ENCODE measurements around the gene CXCR4.

CXCR4 gene

GRCh38 chr2:136117909-136118818 lies at the start of gene CXCR4:
Gene CXCR4 (minus strand): TSS chr2:136118149. CDS start chr2:136118060, 89 bp downstream.
- DNase-seq (ENCODE audit: low read depth): no peak

- no peak for DNase-seq (ENCODE audit: low read depth)
These were observed 46.4 kb upstream of the CXCR4 start for GRCh38 chr2:136164280-136164776.

GRCh38 chr2:136162438-136162837 lies 44.5 kb upstream of the CXCR4 start:
- no peak for DNase-seq (ENCODE audit: low read depth)

GRCh38 chr2:136156411-136156810 lies 38.5 kb upstream of the CXCR4 start:
- no peak for DNase-seq (ENCODE audit: low read depth)

- no peak for DNase-seq (ENCODE audit: low read depth)
These were observed 36.4 kb upstream of the CXCR4 start for GRCh38 chr2:136154384-136154783.

- DNase-seq (ENCODE audit: low read depth): no peak
These were observed 33.3 kb upstream of the CXCR4 start for GRCh38 chr2:136151021-136151971.

GRCh38 chr2:136149011-136149410 lies 31.1 kb upstream of the CXCR4 start:
- no peak for DNase-seq (ENCODE audit: low read depth)

- no peak for DNase-seq (ENCODE audit: low read depth)
These were observed 28.6 kb upstream of the CXCR4 start for GRCh38 chr2:136146564-136146963.

- DNase-seq (ENCODE audit: low read depth): no peak
These were observed 25.9 kb upstream of the CXCR4 start for GRCh38 chr2:136143603-136144451.

- DNase-seq (ENCODE audit: low read depth): no peak
These were observed 23.7 kb upstream of the CXCR4 start for GRCh38 chr2:136141510-136142149.

- DNase-seq (ENCODE audit: low read depth): no peak
These were observed 21.7 kb upstream of the CXCR4 start for GRCh38 chr2:136139631-136140030.

GRCh38 chr2:136137982-136138381 lies 20.0 kb upstream of the CXCR4 start:
- no peak for DNase-seq (ENCODE audit: low read depth)

GRCh38 chr2:136136931-136137330 lies 19.0 kb upstream of the CXCR4 start:
- DNase-seq (ENCODE audit: low read depth): no peak

- no peak for DNase-seq (ENCODE audit: low read depth)
These were observed 18.3 kb upstream of the CXCR4 start for GRCh38 chr2:136135921-136136906.

GRCh38 chr2:136135462-136135861 lies 17.5 kb upstream of the CXCR4 start:
- no peak for DNase-seq (ENCODE audit: low read depth)

GRCh38 chr2:136134126-136134525 lies 16.2 kb upstream of the CXCR4 start:
- DNase-seq (ENCODE audit: low read depth): no peak

- no peak for DNase-seq (ENCODE audit: low read depth)
These were observed 15.6 kb upstream of the CXCR4 start for GRCh38 chr2:136133586-136133985.

- DNase-seq (ENCODE audit: low read depth): no peak
These were observed 15.2 kb upstream of the CXCR4 start for GRCh38 chr2:136133176-136133575.

- no peak for DNase-seq (ENCODE audit: low read depth)
These were observed 14.8 kb upstream of the CXCR4 start for GRCh38 chr2:136132825-136133155.

Data from GM04503 (cell line).